Measurements from ENCODE around the gene PRKG1.
"Not testable (repeated sequence)": the region's sequence is repeated elsewhere in the genome, so short reads cannot be mapped to it uniquely, and the experiment has no call there.

Gene PRKG1

DNA sequence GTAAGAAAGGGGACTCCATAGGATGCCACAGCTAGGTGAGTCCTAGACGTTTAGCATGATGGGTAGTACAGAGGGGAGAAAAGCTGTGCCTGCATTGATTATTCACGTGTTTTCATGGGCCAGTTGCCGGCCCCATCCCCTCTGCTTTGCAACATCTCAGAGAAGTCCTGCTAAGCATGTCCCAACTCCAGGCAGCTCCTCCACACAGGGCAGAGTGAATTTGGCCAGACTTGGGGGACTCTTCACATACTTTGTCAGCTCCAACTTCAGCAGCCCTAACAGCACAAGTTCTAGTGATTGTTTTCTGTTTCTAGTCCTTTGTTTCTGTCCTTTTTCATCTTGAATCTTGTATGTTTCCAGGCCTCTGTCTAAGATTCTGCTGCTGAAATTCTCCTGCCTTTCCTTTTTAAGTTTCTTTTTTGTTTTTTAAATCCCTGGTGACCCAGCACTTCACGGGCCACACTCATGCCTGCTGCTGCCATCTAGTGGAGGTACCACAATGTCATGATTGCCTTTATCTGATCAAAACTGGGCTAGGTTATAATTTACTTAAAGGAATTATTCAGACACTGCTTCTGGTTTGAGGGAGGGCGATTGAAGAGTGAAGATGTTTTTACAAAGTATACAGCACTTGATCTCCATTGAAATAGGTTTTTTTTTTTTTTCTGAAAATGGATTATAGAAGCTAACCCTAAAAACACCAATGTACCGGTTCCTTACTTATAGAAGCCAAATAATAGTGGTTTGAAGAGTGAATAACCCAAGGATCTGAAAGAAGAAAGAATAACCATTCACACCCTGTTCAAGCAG lies 348.2 kb downstream of the PRKG1 start:
- no peak for DNase-seq (ENCODE audit: low read depth in 1 of 2, low spot score in 1 of 2)

DNA sequence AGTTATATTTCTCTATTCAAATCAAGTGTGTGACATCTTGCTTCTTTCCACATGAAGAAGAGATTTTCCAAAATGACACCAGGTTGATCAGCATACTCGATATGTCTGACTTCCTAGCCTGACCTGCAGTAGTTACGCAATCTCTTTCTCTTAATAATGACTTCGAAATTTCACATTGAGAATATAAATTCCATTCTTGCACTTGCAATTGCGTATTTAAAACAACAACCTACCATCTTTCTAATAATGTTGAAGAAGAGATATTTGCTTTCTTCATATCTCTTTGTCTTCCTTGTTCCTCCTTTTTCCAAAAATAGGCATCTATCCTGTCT lies 348.8 kb downstream of the PRKG1 start:
- DNase-seq (ENCODE audit: low read depth in 1 of 2, low spot score in 1 of 2) = no peak

GRCh38 chr10:51425431-51425830 lies 351.1 kb downstream of the PRKG1 start:
- no peak for DNase-seq (ENCODE audit: low read depth in 1 of 2, low spot score in 1 of 2)

GRCh38 chr10:51427758-51428157 lies 353.5 kb downstream of the PRKG1 start:
- no peak for DNase-seq (ENCODE audit: low read depth in 1 of 2, low spot score in 1 of 2)

GRCh38 chr10:51430506-51430905 lies 356.2 kb downstream of the PRKG1 start:
- DNase-seq (ENCODE audit: low read depth in 1 of 2, low spot score in 1 of 2) = no peak

DNA sequence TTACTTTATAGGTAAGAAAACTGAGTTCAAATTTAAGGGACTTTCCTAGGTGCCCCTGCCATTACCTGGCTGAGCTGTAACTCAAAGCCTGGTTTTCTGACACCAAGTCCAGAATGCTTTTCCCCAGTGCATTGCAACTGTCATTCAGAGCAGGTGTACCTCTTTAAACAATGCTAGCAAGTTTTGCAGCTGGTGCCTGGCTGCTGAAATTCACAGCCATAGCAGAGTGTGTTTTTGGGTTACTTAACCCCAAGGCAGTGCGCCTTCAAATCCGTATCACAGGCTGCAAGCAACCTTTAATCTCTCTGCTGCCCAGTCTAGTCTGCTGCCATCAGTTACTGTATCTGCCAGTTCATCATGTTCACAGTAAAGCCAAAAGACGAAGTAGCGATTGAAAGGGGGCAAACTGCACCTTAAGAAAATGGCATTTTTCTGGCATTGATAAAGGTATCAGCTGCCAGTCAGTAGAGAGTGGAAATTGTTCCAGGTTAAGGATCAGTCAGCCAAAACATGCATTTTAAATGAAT lies 359.7 kb downstream of the PRKG1 start:
- DNase-seq (ENCODE audit: low read depth in 1 of 2, low spot score in 1 of 2) = no peak

GRCh38 chr10:51436805-51437204 lies 362.5 kb downstream of the PRKG1 start:
- DNase-seq (ENCODE audit: low read depth in 1 of 2, low spot score in 1 of 2) = no peak

- DNase-seq (ENCODE audit: low read depth in 1 of 2, low spot score in 1 of 2) = no peak
Observed at GRCh38 chr10:51439645-51440044, 365.4 kb downstream of the PRKG1 start.

- no peak for DNase-seq (ENCODE audit: low read depth in 1 of 2, low spot score in 1 of 2)
Observed at GRCh38 chr10:51445588-51445987, 371.3 kb downstream of the PRKG1 start.

DNA sequence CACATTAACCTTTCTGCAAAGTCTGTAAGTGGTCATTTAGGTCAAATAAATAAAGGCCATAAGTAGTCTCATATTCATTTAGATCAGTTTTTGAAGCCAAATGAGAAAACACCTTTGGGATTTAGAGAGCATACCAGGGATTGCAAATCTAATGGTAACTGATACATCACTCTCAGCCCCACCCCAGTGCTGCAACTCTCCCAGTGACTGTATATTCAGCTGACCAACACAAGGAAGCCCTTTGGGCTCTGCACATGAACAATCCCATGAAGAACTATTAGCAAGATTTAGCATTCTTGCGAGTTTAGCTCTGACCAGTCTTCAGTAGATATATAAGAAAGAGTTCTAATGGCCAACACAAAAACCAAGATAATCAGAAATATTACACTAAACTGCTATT lies 372.8 kb downstream of the PRKG1 start:
- DNase-seq (ENCODE audit: low read depth in 1 of 2, low spot score in 1 of 2) = no peak

DNA sequence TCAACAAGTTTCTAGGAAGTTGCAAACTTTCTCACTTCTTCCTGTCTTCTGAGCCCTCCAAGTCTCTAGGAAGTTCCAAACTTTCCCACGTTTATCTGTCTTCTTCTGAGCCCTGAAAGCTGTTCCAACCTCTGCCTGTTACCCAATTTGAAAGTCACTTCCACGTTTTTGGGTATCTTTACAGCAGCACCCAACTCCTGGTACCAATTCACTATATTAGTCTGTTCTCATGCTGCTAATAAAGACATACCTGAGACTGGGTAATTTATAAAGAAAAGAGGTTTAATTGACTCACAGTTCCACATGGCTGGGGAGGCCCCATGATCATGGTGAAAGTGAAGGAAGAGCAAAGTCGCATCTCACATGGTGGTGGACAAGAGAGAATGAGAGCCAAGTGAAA lies 381.5 kb downstream of the PRKG1 start:
- not testable (repeated sequence) for DNase-seq (ENCODE audit: low read depth in 1 of 2, low spot score in 1 of 2)

DNA sequence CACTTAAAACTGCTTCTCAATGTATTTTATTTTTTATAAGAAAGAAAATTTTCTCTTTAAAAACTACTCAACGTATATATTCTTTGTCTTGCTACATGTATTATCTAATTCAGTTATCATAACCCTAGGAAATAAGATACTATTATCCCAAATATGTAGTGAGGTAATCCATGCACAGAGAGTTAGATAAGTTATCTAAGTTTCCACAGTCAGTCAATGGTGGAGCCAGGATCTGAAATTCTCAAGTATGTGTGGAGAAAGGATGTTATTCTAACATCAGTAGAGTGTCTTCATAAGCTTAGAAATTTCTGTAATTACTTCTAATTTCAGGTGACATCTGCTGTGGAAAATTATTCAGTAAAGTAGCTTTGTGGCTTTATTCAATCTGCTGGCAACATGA lies 385.2 kb downstream of the PRKG1 start:
- no peak for DNase-seq (ENCODE audit: low read depth in 1 of 2, low spot score in 1 of 2)

DNA sequence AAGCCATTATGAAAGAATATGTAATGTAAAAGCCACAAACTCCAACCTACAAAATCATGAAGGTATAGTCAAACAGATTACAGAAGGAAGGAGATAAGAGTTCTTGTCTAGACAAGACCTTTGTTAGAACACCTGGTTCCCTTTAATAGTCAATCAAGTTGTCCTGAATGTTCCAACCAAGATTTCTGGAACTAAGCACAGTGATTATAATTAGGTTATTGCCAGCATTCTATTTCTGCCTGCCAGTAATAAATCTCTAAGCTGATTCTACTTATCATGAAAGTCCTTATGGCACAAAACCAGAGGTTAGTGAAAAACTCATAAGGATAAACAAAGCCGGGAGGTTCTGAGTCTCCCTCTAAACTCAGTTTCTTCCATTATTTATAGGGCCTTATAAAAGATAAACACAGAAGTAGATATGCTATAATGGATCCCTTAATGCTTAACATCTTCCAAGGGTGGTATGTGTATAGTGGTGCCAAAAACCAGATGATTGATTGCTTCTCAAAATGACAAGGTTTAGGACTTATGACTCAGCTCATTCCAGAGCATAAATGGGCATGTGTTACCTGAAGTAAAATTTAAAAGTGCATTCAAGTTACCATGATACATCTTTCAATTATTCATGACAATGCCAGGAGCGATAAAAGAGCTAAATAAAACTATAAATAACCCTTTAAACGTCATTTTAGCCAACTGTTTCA lies 387.9 kb downstream of the PRKG1 start:
- DNase-seq (ENCODE audit: low read depth in 1 of 2, low spot score in 1 of 2) = no peak

GRCh38 chr10:51468424-51468823 lies 394.1 kb downstream of the PRKG1 start:
- DNase-seq (ENCODE audit: low read depth in 1 of 2, low spot score in 1 of 2) = no peak

DNA sequence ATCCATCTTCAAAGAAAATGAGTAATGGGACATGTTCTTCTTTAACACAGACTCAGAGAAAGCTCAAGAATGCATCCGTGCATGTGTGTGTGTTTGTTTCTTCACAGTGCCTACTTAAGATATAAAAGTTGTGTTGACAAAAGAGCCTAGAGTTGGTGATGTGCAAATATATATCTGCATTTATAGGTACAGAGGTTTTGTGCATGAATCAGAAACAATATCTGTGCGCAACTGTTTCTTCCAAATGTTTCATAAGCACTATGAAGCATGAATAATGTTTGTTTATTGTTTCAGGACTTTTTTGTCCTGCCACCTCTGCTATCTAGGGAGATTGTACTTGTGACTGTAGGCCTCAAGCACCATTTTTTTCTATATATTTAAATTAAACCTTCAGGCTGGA lies 395.4 kb downstream of the PRKG1 start:
- DNase-seq (ENCODE audit: low read depth in 1 of 2, low spot score in 1 of 2) = no peak

GRCh38 chr10:51471271-51471670 lies 397.0 kb downstream of the PRKG1 start:
- DNase-seq (ENCODE audit: low read depth in 1 of 2, low spot score in 1 of 2) = no peak

- no peak for DNase-seq (ENCODE audit: low read depth in 1 of 2, low spot score in 1 of 2)
Observed at GRCh38 chr10:51472154-51472553, 397.9 kb downstream of the PRKG1 start.

DNA sequence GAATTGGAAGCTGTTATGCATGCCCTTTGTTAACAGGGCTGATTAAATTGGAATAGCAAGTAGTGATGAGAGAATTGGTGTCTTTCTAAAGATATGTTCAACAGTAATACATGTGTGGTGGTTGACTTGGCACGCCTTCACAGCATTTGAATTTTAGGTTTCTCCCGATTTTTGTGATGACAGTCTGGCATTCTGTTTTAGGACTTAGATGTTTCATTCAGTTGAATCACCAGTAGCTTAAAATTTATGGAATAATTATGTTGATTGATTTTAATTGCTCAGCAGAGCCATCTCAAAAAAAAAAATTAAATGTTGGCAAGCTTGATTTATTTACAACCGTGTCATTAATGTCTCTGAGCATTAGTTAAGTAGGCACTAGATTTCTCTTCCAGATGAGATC lies 405.4 kb downstream of the PRKG1 start:
- DNase-seq (ENCODE audit: low read depth in 1 of 2, low spot score in 1 of 2) = no peak

GRCh38 chr10:51485668-51486067 lies 411.4 kb downstream of the PRKG1 start:
- no peak for DNase-seq (ENCODE audit: low read depth in 1 of 2, low spot score in 1 of 2)

- DNase-seq (ENCODE audit: low read depth in 1 of 2, low spot score in 1 of 2) = no peak
Observed at GRCh38 chr10:51487576-51487975, 413.3 kb downstream of the PRKG1 start.

DNA sequence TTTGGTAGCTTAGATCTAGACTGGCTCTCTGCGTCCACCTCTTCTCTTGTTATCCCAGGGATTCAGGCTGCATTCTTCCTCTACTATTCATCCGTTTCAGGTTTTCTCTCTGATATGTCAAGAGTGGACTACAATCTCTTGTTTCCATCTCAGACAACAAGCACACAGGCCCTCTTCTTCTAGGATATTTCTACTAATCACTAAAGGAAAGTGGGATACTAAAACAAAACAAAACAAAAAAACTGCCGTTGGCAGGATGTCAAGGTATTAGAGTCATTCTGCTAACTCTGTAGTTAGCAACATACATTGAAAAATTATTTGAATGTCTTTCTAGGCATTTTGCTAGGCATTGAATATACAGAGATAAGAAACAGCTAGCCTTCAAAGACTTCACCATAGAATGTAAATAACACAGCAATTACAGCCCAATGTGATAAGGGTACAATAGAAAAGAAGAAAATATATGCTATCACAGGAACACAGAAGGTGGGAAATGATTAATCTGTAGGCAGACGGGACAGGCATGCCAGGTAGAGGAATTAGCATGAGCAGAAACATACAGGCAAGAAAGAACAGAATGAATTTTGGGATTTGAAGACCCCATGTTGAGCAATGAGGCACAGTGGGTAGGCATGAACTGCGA lies 414.6 kb downstream of the PRKG1 start:
- DNase-seq (ENCODE audit: low read depth in 1 of 2, low spot score in 1 of 2) = no peak

DNA sequence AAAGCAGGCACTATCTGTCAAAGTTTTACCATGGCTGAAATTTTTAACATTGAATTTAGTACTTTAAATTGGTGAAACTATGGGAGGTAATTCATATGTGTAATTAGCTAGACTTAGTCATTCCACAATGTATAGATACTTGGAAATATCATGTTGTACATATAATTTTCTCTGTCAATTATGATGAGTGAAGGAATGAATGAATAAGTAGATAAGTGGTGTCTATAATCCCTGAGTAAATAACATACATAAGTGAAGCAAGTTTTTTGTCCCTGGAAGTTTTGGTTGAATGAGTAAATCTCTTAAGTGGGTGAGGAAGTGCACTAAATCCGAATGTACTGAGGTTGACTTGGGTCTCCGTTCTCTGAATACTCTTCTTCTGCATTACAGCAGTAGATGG lies 424.1 kb downstream of the PRKG1 start:
- no peak for DNase-seq (ENCODE audit: low read depth in 1 of 2, low spot score in 1 of 2)

All from activated T-helper 1 cell treated with anti-CD3 and anti-CD28 coated beads, Interleukin-2, amount 50 U/mL, for 16 hours (primary cell).